HG03558 (cell line): ENCODE results near the gene SMIM11.
"Not testable (repeated sequence)": the region's sequence is repeated elsewhere in the genome, so short reads cannot be mapped to it uniquely, and the experiment has no call there.

ENCODE experiments used
- ATAC-seq: cut with Tn5 transposase; IDR thresholded peaks from one replicate; pipeline ENCODE4 v1.9.1; 2021; ENCODE audit warnings: moderate number of reproducible peaks; ENCODE audit not compliant: unreplicated experiment; ENCODE audit errors: extremely low read depth

SMIM11 gene

GRCh38 chr21:34406676-34407075 lies 31.4 kb downstream of the SMIM11 start:
- not testable (repeated sequence) for ATAC-seq

- not testable (repeated sequence) for ATAC-seq
Observed at GRCh38 chr21:34407294-34407693, 32.0 kb downstream of the SMIM11 start.

- ATAC-seq, result not testable (repeated sequence)
Observed at GRCh38 chr21:34417448-34418077, 42.3 kb downstream of the SMIM11 start.

- not testable (repeated sequence) for ATAC-seq
Observed at GRCh38 chr21:34423805-34424204, 48.5 kb downstream of the SMIM11 start, which contains the start of gene SMIM34. TSS of gene SMIM34 (minus strand) at chr21:34423951. CDS start at chr21:34423839, 112 bp downstream.

GRCh38 chr21:34427339-34427738 lies 52.0 kb downstream of the SMIM11 start:
- ATAC-seq, result not testable (repeated sequence)

- not testable (repeated sequence) for ATAC-seq
Observed at GRCh38 chr21:34428441-34428840, 53.1 kb downstream of the SMIM11 start.

- not testable (repeated sequence) for ATAC-seq
Observed at GRCh38 chr21:34429710-34430109, 54.4 kb downstream of the SMIM11 start.
